ENCODE results near the gene TSEN34.

The TSEN34 gene

GRCh38 chr19:54149021-54149812, 41.9 kb upstream of the TSEN34 start:
- H3K27me3 ChIP-seq (ENCODE audit: insufficient read depth, low read length, poor library complexity), result no peaks in the 10 kb centered on the region
- no peak overlapping the region for H3K27ac ChIP-seq (ENCODE audit: low read length)
- peaks cover 5% of the 10 kb centered on the region; the same call in 1 of the 2 replicates for H3K79me2 ChIP-seq (ENCODE audit: insufficient read depth, low read length)
- no peak overlapping the region for H3K9ac ChIP-seq (ENCODE audit: low read depth, low read length)
- H2AFZ ChIP-seq (ENCODE audit: low read depth, low read length), result no peak overlapping the region
- no peaks in the 10 kb centered on the region for H3K4me1 ChIP-seq (ENCODE audit: insufficient read depth, low read length)
- no peaks in the 10 kb centered on the region for H3K9me3 ChIP-seq (ENCODE audit: insufficient read depth, low read length, severe bottlenecking)
- H4K20me1 ChIP-seq (ENCODE audit: insufficient read depth, low read length), result peaks cover 51% of the 10 kb centered on the region
- TF ChIP-seq CTCF (IDR thresholded peaks at IDR 0.05; ENCODE audit: borderline replicate concordance, extremely low read depth, low read length, poor library complexity, severe bottlenecking) (no peak), EZH2 (IDR thresholded peaks at IDR 0.05; ENCODE audit: borderline replicate concordance, low read depth, low read length, severe bottlenecking) (no peak)
- no peak for ATAC-seq (ENCODE audit: insufficient read depth, low read depth)
- peaks cover 98% of the 10 kb centered on the region for H3K36me3 ChIP-seq (ENCODE audit: insufficient read depth, low read length)
- no peak for DNase-seq
- no peak overlapping the region for H3K4me2 ChIP-seq (ENCODE audit: insufficient read depth, low read length)
- no peak overlapping the region for H3K4me3 ChIP-seq (ENCODE audit: low read depth in 1 of 2, low read length in 2 of 2)

DNA sequence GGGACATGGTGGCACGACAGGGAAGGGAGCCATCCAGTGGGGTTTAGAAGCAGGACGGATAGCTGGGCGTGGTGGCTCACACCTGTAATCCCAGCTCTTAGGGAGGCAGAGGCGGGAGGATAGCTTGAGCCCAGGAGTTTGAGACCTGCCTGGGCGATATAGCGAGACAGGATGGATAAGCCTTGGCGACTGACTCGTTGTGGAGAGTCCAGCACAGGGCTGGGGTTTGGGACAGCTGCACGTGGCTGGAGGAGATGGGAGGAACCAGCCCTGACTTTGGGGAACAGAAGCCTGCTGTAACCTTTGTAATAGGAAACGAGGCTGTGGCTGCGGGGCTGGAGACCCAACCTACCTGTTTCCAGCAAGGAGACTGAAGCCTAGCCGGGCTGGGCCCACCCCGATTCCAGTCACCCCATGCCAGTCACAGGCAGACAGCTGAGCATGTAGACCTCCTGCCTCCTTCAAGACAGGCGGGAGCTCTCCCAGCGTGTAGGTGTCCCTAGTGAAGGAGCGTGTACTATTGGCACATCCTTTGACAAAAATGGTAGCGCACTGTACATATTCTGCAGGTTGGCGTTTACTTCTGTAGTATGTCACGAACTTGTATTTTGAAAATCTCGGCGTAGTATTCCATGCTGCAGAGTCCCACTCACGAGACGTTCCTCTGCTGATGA, 39.6 kb upstream of the TSEN34 start:
- no peaks in the 10 kb centered on the region for H3K9me3 ChIP-seq (ENCODE audit: insufficient read depth, low read length, severe bottlenecking)
- H3K9ac ChIP-seq (ENCODE audit: low read depth, low read length), result no peak overlapping the region
- no peak for DNase-seq
- H3K4me1 ChIP-seq (ENCODE audit: insufficient read depth, low read length), result no peaks in the 10 kb centered on the region
- ATAC-seq (ENCODE audit: insufficient read depth, low read depth), result no peak
- no peak overlapping the region for H3K4me3 ChIP-seq (ENCODE audit: low read depth in 1 of 2, low read length in 2 of 2)
- no peak overlapping the region for H3K27ac ChIP-seq (ENCODE audit: low read length)
- H3K4me2 ChIP-seq (ENCODE audit: insufficient read depth, low read length), result no peak overlapping the region
- H3K36me3 ChIP-seq (ENCODE audit: insufficient read depth, low read length), result peaks cover 98% of the 10 kb centered on the region
- TF ChIP-seq EZH2 (IDR thresholded peaks at IDR 0.05; ENCODE audit: borderline replicate concordance, low read depth, low read length, severe bottlenecking) (no peak), CTCF (IDR thresholded peaks at IDR 0.05; ENCODE audit: borderline replicate concordance, extremely low read depth, low read length, poor library complexity, severe bottlenecking) (no peak)
- peaks cover 5% of the 10 kb centered on the region; the same call in 1 of the 2 replicates for H3K79me2 ChIP-seq (ENCODE audit: insufficient read depth, low read length)
- H4K20me1 ChIP-seq (ENCODE audit: insufficient read depth, low read length), result peaks cover 48% of the 10 kb centered on the region
- no peaks in the 10 kb centered on the region for H3K27me3 ChIP-seq (ENCODE audit: insufficient read depth, low read length, poor library complexity)
- H2AFZ ChIP-seq (ENCODE audit: low read depth, low read length), result no peak overlapping the region

GRCh38 chr19:54152267-54152666, 38.8 kb upstream of the TSEN34 start:
- TF ChIP-seq CTCF (IDR thresholded peaks at IDR 0.05; ENCODE audit: borderline replicate concordance, extremely low read depth, low read length, poor library complexity, severe bottlenecking) (no peak), EZH2 (IDR thresholded peaks at IDR 0.05; ENCODE audit: borderline replicate concordance, low read depth, low read length, severe bottlenecking) (no peak)
- no peak overlapping the region for H3K9ac ChIP-seq (ENCODE audit: low read depth, low read length)
- ATAC-seq (ENCODE audit: insufficient read depth, low read depth), result no peak
- no peaks in the 10 kb centered on the region for H3K9me3 ChIP-seq (ENCODE audit: insufficient read depth, low read length, severe bottlenecking)
- H3K4me2 ChIP-seq (ENCODE audit: insufficient read depth, low read length), result no peak overlapping the region
- H3K4me1 ChIP-seq (ENCODE audit: insufficient read depth, low read length), result peaks cover 6% of the 10 kb centered on the region; the same call in 1 of the 2 replicates
- H3K36me3 ChIP-seq (ENCODE audit: insufficient read depth, low read length), result peaks cover 98% of the 10 kb centered on the region
- DNase-seq, result no peak
- no peak overlapping the region for H2AFZ ChIP-seq (ENCODE audit: low read depth, low read length)
- peaks cover 48% of the 10 kb centered on the region for H4K20me1 ChIP-seq (ENCODE audit: insufficient read depth, low read length)
- H3K27ac ChIP-seq (ENCODE audit: low read length), result no peak overlapping the region
- no peak overlapping the region for H3K4me3 ChIP-seq (ENCODE audit: low read depth in 1 of 2, low read length in 2 of 2)
- peaks cover 12% of the 10 kb centered on the region for H3K79me2 ChIP-seq (ENCODE audit: insufficient read depth, low read length)
- H3K27me3 ChIP-seq (ENCODE audit: insufficient read depth, low read length, poor library complexity), result no peaks in the 10 kb centered on the region

Data from DND-41 (cell line).